GM12873 (cell line): Measurements from ENCODE around the gene CACNG8.

Experiments
- TF ChIP-seq, protein P1 (sequence below): IDR thresholded peaks from 2 replicates; pipeline ENCODE4 v1.5.1; 2012; ENCODE audit warnings: low read depth, mild to moderate bottlenecking, moderate library complexity, low read length, control low read depth; ENCODE audit not compliant: insufficient read depth; ENCODE audit errors: missing control alignments

The CACNG8 gene

DNA sequence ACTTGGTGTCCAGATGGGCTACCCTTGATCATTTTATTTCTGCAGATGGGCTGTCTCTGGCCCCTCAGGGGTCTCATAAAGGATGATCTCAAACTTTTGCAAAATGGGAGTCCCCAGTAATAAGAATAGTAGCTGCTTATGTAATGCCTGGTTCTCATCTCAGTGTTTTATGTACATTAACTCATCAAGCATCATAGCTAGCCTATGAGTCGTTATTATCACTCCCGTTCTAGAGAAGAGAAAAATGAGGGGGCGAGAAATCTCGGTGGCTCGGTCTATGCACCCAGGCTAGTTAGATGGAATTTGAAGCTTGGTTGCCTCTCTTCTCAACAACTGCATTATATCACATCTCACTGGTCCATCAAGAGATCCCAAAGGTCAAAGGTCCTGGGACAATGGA is 32.1 kb downstream of the CACNG8 start:
- TF ChIP-seq, protein P1, sequence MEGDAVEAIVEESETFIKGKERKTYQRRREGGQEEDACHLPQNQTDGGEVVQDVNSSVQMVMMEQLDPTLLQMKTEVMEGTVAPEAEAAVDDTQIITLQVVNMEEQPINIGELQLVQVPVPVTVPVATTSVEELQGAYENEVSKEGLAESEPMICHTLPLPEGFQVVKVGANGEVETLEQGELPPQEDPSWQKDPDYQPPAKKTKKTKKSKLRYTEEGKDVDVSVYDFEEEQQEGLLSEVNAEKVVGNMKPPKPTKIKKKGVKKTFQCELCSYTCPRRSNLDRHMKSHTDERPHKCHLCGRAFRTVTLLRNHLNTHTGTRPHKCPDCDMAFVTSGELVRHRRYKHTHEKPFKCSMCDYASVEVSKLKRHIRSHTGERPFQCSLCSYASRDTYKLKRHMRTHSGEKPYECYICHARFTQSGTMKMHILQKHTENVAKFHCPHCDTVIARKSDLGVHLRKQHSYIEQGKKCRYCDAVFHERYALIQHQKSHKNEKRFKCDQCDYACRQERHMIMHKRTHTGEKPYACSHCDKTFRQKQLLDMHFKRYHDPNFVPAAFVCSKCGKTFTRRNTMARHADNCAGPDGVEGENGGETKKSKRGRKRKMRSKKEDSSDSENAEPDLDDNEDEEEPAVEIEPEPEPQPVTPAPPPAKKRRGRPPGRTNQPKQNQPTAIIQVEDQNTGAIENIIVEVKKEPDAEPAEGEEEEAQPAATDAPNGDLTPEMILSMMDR = no peak

DNA sequence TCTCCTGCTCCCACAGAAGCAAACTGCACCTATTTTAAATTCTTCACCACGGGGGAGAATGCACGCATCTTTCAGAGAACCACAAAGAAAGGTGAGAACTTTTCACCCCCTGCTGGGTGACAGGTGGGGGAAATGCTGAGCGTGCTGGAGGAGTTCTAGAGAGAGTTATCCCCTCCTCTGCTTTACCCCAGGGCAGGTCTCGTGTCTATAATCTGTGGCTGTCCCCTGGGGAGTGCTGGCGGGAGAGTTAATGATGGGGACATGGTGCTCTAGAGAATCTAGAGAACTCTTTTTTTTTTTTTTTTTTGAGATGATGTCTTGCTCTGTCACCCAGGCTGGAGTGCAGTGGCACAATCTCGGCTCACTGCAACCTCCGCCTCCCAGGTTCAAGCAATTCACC is 35.5 kb downstream of the CACNG8 start:
- TF ChIP-seq, protein P1 = no peak

DNA sequence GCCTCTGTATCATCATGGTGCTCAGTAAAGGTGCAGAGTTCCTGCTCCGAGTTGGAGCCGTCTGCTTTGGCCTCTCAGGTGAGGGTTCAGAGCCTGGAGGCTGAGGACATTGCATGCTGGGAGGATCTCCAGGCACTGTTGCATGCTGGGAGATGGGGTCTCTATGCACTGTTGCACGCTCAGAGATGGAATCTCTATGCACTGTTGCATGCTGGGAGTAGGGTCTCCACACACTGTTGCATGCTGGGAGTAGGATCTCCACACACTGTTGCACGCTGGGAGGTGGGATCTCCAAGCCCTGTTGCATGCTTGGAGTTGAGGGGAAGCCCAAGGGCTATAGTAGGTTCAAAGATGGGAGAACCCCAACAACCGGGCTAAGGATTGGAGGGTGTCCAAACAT is 37.0 kb downstream of the CACNG8 start:
- TF ChIP-seq, protein P1 = no peak

DNA sequence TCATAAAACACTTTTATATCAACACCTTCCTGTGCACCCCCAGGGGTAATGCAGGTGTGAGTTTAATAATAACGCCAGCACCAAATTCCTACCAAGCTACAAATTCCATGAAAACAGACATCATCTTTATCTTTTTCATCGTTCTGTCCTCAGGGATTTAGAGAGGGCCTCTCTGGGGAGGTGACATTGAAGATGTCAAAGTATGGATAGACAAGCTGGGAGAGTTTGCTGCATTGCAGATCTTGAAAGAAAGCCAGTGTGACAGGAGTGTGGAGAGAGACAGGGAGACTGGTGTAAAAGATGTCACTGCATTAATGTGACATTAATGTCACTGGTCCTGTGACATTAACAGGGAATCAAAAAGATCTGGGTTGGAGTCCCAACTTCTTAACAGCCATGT is 38.8 kb downstream of the CACNG8 start:
- TF ChIP-seq, protein P1 = no peak

DNA sequence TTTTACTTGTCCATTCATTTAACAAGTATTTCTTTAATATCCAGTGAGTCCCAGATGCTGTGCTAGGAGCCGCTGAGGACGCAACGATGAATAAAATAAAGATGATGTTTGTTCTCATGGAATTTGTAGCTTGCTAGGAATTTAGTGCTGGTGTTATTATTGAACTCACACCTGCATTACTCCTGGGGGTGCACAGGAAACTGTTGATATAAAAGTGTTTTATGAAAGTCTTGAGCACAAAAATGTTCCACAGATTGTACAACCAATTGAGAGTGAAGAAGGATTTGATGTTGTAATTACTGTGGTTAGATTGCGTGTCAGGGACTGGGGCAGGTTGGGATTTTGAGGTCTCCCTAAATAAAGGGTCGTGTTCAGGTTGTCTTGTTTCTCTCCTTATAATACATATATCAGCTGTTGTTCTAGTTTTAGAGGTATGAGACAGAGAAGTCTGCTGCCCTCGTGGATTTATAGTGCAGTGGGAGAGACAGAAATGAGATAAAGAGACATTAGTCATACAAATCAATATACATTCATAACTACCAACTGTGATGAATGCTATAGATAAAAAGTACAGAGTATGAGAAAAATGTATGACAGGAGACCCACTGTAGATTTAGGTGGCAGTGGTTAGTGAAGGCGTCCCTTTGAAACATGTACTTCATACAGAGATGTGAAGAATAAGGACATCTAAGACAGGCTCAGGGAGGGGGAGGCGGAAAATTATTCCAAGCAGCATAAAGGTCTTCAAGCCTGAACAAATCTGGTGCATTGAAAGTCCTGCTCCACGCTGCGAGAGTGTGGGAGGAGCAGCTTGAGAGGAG is 40.0 kb downstream of the CACNG8 start:
- TF ChIP-seq, protein P1 = no peak

DNA sequence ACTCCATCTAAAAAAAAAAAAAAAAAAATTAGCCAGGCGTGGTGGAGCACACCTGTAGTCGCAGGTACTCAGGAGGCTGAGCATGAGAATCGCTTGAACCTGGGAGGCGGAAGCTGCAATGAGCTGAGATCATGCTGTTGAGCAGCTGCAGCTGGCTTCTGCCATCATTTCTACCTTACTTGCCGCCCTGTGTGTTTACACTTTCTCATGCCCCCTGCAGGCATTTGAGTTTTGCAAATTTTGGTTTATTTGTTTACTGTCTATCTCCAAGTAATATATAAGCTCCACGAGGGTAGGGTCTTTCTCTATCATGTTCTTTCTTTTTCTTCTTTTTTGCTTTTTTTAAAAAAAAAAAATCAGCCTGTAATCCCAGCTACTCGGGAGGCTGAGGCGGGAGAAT is 46.7 kb downstream of the CACNG8 start:
- TF ChIP-seq, protein P1 = no peak

DNA sequence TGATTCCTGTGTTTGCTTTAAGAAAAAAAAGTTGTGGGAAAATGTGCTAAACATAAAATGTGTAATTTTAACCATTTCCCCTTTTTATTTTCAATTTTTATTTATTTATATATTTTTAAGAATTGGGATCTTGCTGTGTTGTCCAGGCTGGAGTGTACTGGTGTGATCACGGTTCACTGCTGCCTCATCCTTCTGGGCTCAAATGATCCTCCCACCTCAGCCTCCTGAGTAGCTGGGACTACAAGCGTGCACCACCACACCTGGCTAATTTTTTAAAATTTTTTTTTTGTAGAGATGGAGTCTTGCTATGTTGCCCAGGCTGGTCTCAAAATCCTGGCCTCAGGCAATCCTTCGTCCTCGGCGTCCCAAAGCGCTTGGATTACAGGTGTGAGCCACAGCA is 47.7 kb downstream of the CACNG8 start:
- TF ChIP-seq, protein P1 = no peak
